GM18507 (cell line): ENCODE results near the gene POP4.

ENCODE experiments used
- DNase-seq: peaks from one replicate; pipeline ENCODE4 v3.0.0; 2011; ENCODE audit warnings: low read depth; ENCODE audit not compliant: insufficient read length; ENCODE audit errors: extremely low spot score
- FAIRE-seq: peaks from 2 replicates; lab custom pipeline; 2011; peaks lifted over from hg19 to GRCh38; lab: Jason Lieb, UNC

Gene POP4

DNA sequence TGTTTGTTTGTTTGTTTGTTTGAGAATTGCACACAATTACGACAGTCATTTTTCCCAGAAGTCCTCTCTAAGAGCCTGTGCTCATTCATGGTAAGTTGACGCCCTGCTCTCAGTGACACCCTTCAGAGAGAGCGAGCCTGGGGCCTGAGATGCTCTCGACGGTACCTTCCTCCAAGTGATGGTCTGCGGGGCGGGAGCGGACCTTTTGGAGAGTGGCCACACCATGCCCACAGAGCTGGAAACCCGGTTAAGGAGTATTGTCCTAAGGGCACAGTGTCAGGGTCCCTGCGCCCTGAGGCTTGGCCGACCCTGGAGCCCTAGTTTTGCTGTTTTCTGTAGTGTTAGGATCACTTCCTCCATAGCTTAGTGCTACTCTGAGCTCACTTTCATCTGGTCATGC lies 3.6 kb downstream of the POP4 start:
- DNase-seq, result no peak
- FAIRE-seq, result no peak

DNA sequence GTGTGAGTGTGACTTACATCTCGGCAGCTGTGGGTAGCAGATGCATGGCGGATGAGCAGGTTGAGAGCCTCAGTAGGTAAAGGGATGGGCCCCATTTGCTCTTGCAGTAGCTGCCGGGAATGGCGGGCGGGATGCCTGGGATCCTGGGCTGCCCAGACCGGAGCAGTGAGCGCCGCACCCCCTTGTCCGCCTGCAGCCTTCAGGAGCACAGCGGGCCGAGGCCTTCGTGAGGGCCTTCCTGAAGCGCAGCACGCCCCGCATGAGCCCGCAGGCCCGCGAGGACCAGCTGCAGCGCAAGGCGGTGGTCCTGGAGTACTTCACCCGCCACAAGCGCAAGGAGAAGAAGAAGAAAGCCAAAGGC lies 4.1 kb downstream of the POP4 start:
- FAIRE-seq (no peak), DNase-seq (no peak)

DNA sequence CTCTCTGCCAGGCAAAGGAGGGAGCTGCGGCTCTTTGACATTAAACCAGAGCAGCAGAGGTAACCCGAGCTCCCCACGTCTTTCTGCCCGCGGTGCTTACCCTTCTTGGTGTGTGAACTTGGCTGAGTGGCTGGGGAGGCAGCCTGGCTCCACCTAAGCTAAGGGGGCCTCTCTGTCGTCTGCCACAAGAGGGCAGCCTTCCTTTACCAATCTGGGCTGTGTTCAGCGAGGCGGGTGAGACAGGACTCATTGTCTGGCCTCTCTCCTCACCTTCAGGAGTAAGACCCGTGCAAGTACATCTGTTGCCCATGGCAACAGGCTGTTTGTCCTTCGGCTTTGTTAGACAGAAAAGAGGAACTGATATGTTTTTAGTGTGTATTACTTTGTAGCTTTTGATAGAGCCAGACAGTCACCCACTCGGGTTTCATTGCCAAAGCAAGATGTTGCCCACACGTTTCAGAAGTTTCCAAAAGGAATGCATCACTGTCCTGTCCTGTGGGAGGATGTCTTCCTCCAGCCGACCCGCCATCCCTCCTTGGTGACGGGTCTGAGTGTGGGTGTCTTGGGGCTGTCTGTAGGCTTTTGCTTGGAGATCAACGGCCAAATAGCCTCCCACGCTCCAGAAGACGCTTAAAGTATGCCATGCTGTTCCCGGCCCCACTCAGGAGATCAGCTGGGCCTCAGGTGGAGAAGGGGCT lies 4.6 kb downstream of the POP4 start:
- DNase-seq (peak; percentile 67), FAIRE-seq (peak; percentile 95)

DNA sequence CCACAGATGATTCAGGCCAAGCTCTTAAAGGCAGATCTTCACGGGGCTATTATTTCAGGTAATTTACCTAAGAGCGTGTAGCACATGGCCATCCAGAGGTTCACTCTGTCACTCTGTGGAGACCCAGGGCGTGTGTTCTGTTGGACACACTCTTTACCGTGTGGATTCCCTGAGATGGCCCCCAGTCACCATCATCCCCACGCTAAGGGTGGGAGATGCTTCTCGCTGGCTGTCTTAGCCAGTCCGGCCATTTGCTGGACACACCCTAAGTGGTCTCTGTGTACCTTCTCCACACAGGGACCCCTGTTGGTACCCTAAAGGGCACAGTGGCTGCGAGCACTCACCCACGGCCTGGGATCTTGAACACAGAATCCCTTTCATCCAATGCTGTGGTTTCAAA lies 6.0 kb downstream of the POP4 start:
- DNase-seq (no peak), FAIRE-seq (no peak)

DNA sequence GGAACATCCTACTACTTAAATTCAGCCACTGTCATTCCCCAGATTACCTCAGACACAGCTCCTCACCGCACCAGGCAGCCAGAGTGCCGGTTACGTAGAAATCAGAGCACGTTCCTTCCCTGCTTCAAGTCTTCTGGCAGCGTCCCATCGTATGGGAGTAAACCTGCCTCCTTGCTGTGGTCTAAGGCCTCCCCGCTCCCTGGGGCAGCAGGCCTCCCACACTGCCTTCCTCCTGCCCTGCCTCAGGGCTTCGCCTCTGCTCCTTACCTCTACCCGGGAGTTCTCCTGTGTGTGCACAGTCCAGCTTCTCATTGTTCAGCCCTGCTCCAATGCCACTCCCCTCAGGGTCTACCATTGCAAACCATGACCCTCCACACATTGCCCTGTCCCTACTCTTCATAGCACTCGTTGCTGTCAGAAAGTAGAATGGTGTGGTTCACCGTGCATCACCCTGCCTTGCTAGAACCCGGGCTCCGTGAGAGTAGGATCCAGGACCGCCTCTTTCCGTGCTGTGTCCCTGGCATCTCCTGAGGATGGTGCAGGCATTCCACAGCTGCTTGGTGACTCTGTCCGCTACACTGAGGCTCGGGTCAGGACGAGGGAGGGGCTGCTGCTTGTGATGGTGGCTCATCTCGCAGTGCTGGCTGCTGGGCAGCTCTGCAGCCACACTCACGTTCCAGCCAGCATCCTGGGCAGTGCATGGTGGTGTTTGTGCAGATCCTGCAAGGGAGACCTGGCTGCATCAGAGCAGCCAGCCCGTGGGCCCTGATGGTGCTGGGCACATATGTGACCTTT lies 6.9 kb downstream of the POP4 start:
- FAIRE-seq, result no peak
- no peak for DNase-seq

DNA sequence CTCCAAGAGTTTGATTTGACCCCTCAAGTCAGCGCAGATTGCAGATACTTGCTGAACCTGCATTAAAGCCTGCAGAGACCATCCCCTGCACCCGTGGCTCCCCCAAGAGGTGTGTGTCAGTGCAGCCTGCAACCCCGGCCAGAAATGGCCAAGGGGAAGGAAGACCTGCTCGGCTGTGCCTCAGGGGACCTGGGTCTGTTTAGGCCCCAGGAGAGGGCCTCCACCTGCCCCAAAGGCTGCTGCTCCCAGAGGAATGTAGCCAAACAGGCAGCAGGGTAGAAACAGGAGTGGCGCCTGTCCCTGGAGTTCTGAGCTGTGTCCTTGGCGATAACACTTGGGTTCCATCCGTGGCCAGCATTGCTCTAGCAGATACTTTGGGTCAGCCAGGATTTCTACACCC lies 8.0 kb downstream of the POP4 start:
- FAIRE-seq (no peak), DNase-seq (no peak)

DNA sequence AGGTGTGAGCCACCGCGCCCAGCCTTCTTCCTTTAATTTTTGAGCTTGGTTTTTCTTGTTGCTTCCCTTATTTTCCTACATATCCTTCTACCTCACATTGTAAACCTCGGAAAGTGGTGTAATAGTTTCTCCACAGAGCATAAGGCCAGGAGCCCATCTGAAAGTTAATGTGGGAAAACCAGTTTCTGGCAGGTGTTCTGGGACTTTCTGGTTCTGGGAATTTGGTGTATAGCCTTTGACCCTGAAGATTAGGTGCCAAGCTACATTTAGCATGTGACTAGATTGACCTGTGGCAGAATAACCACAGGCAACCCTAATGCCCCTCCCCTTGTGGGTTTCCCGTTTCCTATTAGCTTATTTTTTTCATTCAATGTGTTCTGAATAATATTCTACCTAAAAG lies 8.7 kb downstream of the POP4 start:
- no peak for FAIRE-seq

DNA sequence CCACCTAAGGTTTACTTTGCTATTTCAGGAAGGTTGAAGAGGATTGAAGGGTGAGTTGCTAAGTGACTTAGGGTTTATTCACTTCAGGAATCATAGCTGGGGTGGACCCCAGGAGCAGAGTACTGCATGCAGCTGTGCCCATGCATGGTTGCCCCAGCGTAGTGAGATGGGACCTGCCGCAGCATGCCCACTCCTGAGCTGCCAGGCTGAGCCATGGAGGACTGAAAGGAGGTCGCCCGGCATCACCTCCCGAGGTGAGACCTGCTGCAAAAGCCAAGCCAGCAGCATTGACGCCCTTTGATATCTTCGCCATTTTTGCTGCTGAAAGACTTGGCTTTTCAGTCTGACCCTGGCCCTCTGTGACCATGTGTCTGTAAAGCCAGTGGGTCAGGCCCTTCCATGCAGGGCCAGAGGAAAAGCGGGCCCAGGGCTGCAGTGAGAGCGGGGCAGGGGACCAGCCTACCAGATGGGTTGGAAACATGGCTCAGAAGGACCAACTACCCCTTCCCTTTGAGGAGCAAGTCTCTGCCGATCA lies 9.9 kb downstream of the POP4 start:
- FAIRE-seq (no peak), DNase-seq (no peak)

More for the DNA sequence above, 8.7 kb downstream of the POP4 start:
- DNase-seq, result no peak

DNA sequence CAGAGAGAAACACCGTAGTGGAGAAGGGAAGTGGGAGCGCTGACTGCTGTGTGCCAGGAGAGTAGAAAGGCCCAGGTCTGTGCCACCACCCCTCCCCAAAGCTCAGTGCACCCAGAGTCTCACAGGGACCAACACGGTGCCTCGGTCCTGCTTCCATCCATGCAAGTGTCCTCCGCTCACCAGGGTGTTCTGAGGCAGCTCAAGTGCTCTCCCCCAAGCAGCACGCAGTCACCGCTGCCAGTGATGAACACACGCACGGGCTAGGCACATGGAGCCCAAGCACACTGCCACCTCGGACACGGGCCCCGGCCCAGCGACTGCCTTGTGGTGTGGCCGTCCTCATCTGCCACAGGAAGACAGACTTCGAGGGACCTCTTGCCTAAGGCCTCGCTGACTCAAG lies 10.5 kb downstream of the POP4 start:
- FAIRE-seq, result no peak
- DNase-seq, result no peak

DNA sequence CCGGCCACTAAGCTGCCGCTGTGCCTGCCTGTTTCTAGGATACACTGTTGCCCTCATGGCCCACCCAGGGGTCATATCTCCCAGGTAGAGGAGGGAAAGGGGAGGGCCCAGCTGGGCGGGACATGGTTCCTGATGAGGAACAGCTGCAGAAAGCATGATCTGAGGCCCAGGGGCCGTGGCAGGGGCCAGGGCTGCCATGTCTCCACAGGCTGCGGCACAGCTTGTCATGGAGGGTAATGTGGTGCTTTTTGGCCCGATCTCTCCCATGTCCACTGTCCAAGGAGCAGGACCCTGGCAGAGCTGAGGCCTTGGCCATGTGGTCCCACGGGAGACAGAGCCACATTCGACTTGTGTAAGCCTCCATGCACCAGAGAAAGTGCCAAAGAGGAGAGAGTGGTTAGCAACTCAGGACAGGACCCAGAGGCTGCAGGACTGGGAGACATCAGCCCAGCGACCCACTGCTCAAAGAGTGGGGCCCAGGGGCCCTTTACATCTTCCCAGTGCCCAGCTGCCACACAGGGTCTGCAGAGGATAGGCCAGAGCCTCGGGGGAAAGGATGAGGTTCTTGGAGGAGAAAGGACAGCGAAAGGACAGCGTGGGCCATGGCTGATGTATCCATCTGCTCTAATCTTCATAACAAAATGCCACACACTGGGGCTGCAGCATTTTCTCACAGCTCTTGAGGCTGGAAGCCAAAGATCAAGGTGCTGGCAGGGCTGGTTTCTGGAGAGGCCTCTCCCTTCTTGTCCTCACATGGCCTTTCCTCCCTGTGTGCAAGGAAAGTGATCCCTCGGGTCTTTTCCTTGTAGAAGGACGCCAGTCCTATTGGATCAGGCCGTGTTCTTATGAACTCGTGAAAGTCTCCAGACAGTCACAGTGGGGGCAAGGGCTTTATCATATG lies 11.5 kb downstream of the POP4 start:
- FAIRE-seq, result no peak
- DNase-seq, result no peak

DNA sequence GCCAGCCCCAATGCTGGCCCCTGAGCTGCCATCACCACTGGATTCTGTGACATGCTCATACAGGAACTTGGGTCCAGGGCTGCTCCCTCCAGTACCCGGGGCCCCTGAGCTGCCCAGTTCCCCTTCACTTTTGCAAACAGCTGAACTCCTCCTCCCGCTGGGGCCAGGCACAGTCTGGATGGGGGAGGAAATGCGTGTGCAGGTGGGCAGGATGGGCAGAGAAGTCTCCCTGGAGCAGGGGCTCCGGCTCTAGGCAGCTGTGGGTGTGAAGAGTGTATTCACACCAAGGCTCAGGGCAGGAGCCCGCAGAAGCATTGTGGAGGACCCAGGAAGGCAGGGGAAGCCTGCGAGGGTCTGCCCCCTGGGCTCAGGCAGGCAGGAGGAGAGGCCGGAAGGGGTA lies 12.4 kb downstream of the POP4 start:
- FAIRE-seq (no peak), DNase-seq (no peak)

DNA sequence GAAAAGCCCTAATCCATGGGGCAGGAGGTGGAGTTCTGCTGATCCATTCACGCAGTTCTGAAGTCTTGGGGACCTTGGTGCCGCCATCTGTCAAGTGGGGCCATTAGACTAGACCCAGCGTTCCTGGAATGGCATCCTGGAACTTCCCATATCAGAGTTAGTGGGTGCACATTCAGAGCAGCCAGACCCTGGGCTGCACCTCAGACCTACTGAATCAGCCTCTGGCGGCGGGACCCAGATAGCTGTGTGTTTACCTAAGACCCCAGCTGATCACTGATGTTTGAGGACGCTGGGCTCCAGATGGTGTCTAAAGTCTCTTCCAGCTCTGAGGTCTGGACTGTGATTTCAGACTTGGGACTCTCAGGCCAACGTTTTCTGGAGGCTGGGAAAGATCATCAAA lies 12.8 kb downstream of the POP4 start:
- DNase-seq (no peak), FAIRE-seq (no peak)

DNA sequence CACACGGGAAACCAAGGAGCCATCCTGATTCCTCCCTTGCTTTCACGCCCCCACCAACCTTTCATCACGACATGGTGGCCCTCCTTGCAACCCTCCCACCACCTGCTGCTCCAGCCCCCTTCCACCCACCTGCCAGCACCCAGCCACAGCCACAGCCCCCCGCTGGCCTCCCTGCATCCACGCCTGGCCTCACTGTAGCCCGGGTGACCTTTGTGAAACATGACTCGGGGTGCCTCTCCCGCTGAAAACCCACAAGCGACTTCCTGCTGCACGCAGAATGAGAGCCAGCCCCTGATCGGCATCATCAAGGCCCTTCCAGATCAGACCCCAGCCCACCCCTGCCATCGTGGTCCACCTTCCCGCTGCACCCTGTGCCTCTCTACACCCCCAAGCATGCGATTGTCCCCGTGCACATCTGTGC lies 14.9 kb downstream of the POP4 start:
- FAIRE-seq (peak; percentile 63), DNase-seq (no peak)

DNA sequence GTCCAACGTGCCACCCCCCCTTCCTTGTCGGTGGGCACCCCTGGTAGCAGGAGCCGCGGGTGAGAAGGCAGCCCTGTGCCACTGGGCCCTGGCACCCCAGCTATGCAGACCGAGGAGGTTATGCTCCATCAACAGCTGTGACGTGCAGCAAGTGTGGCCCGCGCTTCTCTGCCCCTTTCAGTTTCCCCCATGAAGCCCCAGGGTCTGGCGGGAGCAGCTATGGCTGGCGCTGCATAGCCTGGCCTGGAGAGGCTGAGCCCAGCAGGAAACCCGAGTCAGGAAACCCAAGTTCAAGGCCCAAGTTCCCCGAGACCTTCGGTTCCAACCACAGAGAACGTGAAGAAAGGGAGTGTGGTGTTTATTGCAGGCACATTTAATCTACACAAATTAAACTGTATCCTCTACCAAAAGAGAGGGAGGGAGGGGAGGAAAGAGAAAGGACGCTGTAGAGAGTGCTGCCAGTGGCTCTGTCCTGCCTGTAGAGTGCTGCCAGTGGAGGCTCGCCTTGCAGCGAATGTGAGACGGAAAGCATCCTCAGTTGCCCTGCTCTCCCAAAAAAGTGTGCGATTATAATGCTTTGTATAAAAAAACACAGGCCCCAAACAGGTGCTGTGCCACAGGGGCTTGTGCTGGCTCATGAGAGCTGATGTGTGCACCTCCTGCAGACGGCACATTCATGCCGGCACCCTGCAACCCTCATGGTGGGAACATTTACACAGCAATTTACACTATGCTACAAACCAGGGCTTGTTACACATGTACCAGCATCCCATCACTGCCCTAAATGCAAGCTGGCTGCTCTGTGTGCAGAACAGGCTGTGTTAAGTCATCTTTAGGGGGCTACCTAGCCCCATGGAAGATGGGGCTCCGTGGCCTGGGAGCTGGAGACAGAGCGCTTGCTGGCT lies 16.3 kb downstream of the POP4 start:
- no peak for DNase-seq
- FAIRE-seq, result peak; percentile 67

DNA sequence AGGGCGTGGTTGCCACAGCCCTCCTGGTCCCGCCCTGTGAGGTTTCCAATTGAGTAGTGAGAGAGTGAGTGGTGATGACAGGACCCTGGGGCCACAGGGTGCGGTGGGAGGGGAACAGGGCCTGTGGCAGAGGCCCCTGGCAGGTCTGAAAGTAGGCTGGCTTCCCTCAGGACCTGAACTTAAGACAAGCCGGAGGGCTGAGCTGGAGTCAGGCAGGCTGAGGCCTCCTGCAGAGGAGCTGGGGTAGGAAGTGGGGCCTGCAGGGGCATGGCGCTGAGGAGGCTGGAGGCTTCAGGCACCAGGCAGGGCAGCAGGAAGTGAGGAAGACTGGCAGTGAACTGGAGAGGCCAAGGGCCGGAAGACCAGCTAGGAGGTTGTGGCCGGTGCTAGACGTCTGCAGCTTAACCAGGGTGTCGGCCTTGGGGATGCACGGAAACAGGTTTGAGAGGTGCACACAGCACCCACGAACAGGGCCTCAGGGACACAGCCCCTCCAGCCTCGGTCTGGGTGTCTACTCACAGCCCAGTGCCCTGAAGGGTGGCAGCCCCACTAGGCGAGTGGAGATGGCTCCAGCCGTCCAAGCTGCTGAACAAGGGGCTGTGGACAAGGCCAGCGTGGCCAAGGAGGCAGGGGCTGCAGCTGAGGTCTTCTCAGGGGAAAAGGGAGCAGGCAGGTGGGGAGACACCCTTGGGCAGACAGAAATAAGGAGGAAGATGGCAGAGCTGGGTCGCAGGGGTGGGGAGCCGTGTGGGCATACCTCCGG lies 17.8 kb downstream of the POP4 start:
- FAIRE-seq, result peak; percentile 18
- no peak for DNase-seq

DNA sequence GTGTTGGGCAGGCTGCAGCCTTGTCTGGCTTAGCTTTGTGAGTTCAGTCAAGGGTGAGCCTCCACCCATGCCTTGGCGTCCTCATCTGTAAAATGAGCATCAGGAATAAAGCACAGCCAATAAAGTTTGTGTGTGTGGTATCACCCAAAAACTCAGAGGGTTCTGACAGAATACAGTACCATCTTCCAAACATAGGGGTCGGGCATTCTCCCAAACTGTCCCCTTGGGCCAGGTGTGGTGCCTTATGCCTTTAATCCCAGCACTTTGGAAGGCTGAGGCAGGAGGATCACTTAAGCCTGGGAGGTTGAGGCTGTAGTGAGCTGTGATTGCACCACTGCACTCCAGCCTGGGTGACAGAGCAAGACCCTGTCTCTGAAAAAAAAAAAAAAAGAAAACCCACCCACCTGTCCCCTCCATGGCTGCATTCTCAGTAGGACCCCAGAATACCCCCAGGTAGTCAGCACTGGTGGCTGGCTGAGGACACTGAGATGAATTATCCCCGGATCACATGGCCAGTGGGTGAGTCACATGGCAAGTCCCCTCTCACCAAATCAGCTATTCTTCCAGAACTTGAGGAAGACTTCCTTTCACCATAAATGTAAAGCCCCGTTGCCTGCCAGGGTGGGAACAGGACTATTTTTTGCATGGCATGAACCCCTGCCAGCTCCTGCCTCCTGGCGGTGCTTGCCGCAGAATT lies 18.6 kb downstream of the POP4 start:
- FAIRE-seq (no peak), DNase-seq (no peak)

DNA sequence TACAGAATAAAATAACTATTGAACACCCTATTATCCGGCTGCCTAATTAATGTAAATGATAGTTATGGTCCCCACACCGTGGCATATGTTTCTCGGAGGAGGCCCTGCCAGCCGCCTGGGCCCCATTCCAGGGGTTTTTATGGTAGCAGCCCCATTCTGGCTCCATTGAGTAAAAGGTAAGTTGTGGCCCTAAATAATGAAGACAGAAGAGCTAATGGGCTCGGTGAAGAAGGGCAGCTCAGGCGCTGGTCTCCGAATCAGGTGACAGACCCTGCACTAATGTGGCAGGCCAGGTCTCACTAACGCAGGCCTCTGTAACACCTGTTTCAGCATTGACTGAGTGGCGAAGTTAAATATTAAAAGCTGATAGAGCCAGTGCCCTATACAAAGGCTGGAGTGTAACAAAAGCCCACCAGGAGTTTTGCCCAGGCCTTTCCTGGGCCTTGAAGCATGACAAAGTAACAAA lies 19.1 kb downstream of the POP4 start:
- DNase-seq (no peak), FAIRE-seq (no peak)

DNA sequence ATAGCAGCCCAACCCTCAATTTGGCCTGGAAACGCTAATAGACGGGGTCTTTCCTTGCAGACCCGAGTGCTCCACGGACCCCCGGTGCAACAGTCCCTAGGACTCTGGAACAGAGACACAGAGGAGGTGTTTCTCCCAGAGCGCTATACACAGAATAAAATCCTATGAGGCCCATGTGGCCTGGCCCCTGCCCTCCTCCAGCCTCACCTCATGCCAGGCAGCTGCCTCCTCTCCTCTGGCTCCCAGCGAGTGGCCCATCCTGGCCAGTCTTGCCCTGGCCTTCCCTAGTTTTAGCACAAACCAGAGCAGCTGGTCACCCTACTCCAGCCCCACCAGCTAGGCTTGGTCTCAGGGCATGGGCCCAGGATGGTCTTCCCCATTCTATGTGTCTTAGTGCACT lies 20.3 kb downstream of the POP4 start:
- no peak for DNase-seq
- FAIRE-seq, result no peak
